ENCODE measurements around the gene SNRPB2. TPM values are rescaled to one million over a fixed set of nuclear protein-coding genes. Genes with fewer than 3 reads are reported as not detected.

SNRPB2 gene
- total RNA-seq, result 51.9 and 65.6 TPM in 2 replicates

GRCh38 chr20:16729565-16730460 lies at the start of gene SNRPB2:
TSS of gene SNRPB2 (plus strand) at chr20:16730026. CDS start at chr20:16731703, 1,677 bp downstream.

GRCh38 chr20:16748308-16748900 lies 18.6 kb downstream of the SNRPB2 start, which contains the start of gene OTOR:
TSS of gene OTOR (plus strand) at chr20:16748358. CDS start at chr20:16748402, 44 bp downstream.

Other genes with a start within 250 kb of the SNRPB2 start
- gene KIF16B, start 156.6 kb upstream of the SNRPB2 start, total RNA-seq, result 5.0 and 6.5 TPM in 2 replicates
- gene OTOR, start 18.3 kb downstream of the SNRPB2 start, total RNA-seq, result not detected in 2 replicates

Measured in mammary microvascular endothelial cell (primary cell).